Measurements from ENCODE around the gene TBL3.

DNA sequence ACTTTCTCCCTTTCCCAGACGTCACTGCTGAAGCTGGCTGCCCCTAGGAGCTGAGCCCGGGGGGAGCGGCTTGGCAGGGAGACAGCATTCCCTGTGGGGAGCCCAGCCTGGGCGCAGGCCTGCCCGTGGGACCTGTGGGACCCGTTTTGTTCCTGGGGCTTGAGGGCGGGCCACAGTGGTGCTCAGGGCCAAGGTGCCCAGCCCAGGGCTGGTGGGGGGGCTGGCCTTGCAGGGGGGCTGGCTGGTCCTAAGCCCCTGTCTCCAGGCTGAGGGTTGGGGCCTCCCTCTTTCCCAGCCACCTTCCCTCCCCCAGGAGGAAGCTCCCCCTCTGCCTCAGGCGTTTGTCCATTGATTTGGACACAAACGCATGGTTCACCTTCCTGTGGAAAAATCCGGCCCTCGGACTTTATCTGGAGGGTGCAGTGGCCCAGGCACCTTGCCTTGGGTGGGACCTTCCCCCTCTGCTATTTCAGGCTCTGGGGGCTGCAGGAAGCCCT lies 59.3 kb downstream of the TBL3 start:
- TF ChIP-seq, protein P1, sequence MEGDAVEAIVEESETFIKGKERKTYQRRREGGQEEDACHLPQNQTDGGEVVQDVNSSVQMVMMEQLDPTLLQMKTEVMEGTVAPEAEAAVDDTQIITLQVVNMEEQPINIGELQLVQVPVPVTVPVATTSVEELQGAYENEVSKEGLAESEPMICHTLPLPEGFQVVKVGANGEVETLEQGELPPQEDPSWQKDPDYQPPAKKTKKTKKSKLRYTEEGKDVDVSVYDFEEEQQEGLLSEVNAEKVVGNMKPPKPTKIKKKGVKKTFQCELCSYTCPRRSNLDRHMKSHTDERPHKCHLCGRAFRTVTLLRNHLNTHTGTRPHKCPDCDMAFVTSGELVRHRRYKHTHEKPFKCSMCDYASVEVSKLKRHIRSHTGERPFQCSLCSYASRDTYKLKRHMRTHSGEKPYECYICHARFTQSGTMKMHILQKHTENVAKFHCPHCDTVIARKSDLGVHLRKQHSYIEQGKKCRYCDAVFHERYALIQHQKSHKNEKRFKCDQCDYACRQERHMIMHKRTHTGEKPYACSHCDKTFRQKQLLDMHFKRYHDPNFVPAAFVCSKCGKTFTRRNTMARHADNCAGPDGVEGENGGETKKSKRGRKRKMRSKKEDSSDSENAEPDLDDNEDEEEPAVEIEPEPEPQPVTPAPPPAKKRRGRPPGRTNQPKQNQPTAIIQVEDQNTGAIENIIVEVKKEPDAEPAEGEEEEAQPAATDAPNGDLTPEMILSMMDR (conservative IDR thresholded peaks at IDR 0.05): no peak
- no peak for TF ChIP-seq EZH2 (IDR thresholded peaks at IDR 0.05; ENCODE audit: low read depth)
